Endothelial cell of umbilical vein (primary cell): ENCODE results near the gene SNX30.

Experiments used
- CTCF ChIP-seq, 2 donors: IDR thresholded peaks; 1 replicate in 1 of 2; 2 replicates in 1 of 2; pipeline ENCODE4 v1.5.1; 2011; ENCODE audit warnings: low read length in 2 of 2, mild to moderate bottlenecking in 2 of 2, moderate library complexity in 2 of 2, control low read depth in 1 of 2, inconsistent platforms in 1 of 2, low read depth in 1 of 2; ENCODE audit not compliant: insufficient read depth in 1 of 2; ENCODE audit errors: extremely low read depth in 1 of 2
- EZH2 ChIP-seq: IDR thresholded peaks from 2 replicates; pipeline ENCODE4 v1.6.1; 2012; ENCODE audit warnings: borderline replicate concordance, low read depth, mild to moderate bottlenecking, moderate library complexity, low read length, inconsistent platforms; ENCODE audit not compliant: severe bottlenecking
- FOS ChIP-seq: IDR thresholded peaks from 2 replicates; pipeline ENCODE4 v1.6.1; 2011; ENCODE audit warnings: mild to moderate bottlenecking, low read length, moderate library complexity, borderline replicate concordance; ENCODE audit not compliant: insufficient read depth
- JUN ChIP-seq: IDR thresholded peaks from 2 replicates; pipeline ENCODE4 v1.6.1; 2011; ENCODE audit warnings: borderline replicate concordance, low read depth; ENCODE audit not compliant: insufficient read length, insufficient read depth
- MAX ChIP-seq: IDR thresholded peaks from 2 replicates; pipeline ENCODE4 v1.6.1; 2011; ENCODE audit not compliant: insufficient read depth, insufficient read length
- MYC ChIP-seq: IDR thresholded peaks from one replicate; pipeline ENCODE4 v1.6.1; 2011; ENCODE audit warnings: mild to moderate bottlenecking, low read depth, low read length
- POLR2A ChIP-seq: IDR thresholded peaks from 2 replicates; pipeline ENCODE4 v1.6.1; 2012; ENCODE audit warnings: low read depth, mild to moderate bottlenecking, control low read depth, low read length
- POLR2AphosphoS5 ChIP-seq: IDR thresholded peaks from 2 replicates; pipeline ENCODE4 v1.6.1; 2012; ENCODE audit warnings: low read depth, mild to moderate bottlenecking, control low read depth, low read length, moderate library complexity; ENCODE audit not compliant: insufficient read depth

- TF ChIP-seq CTCF (IDR thresholded peaks at IDR 0.05; ENCODE audit: extremely low read depth in 1 of 2, insufficient read depth in 1 of 2, low read depth in 1 of 2, low read length in 2 of 2) (no peak), POLR2A (no peak), EZH2 (no peak), MAX (no peak), POLR2AphosphoS5 (no peak), MYC (no peak), FOS (no peak), JUN (no peak)
These were observed 117.9 kb downstream of the SNX30 start for GRCh38 chr9:112868461-112868860.
